Fibroblast of skin of left quadriceps (primary cell): Measurements from ENCODE around the gene LGALS3.

Experiments used
- DNase-seq, 2 experiments: peaks; one replicate each; pipeline ENCODE4 v3.0.0-alpha.2; 2013; ENCODE audit warnings: low read depth in 2 of 2

LGALS3 gene

GRCh38 chr14:55191203-55192053 is 62.4 kb downstream of the LGALS3 start, which contains the start of gene DLGAP5:
Gene DLGAP5 (minus strand): TSS chr14:55191585. CDS start chr14:55189179, 2,406 bp downstream.
- DNase-seq: peak; percentile 94

GRCh38 chr14:55192054-55192621 is 63.1 kb downstream of the LGALS3 start:
- no peak for DNase-seq

- DNase-seq: no peak
These were observed 65.8 kb downstream of the LGALS3 start for GRCh38 chr14:55194656-55195355.
